ENCODE measurements around the gene GMCL1.
"Not testable (repeated sequence)": the region's sequence is repeated elsewhere in the genome, so short reads cannot be mapped to it uniquely, and the experiment has no call there.

The GMCL1 gene

GRCh38 chr2:69829256-69830044 is at the start of gene GMCL1:
TSS of gene GMCL1 (plus strand) at chr2:69829660. CDS start at chr2:69829893, 233 bp downstream.
- DNase-seq = peak; percentile 98

GRCh38 chr2:69780921-69781320 is 48.5 kb upstream of the GMCL1 start:
- DNase-seq = no peak

- no peak for DNase-seq
Observed at GRCh38 chr2:69781321-69782248, 47.9 kb upstream of the GMCL1 start.

GRCh38 chr2:69784228-69784627 is 45.2 kb upstream of the GMCL1 start:
- DNase-seq = no peak

- DNase-seq = no peak
Observed at GRCh38 chr2:69785358-69785757, 44.1 kb upstream of the GMCL1 start.

GRCh38 chr2:69786052-69786560 is 43.4 kb upstream of the GMCL1 start:
- no peak for DNase-seq

- no peak for DNase-seq
Observed at GRCh38 chr2:69789175-69789721, 40.2 kb upstream of the GMCL1 start.

GRCh38 chr2:69789772-69790600 is 39.5 kb upstream of the GMCL1 start:
- no peak for DNase-seq

GRCh38 chr2:69790601-69790959 is 38.9 kb upstream of the GMCL1 start:
- DNase-seq = no peak

- no peak for DNase-seq
Observed at GRCh38 chr2:69791045-69791444, 38.4 kb upstream of the GMCL1 start.

GRCh38 chr2:69796174-69796573 is 33.3 kb upstream of the GMCL1 start:
- no peak for DNase-seq

- no peak for DNase-seq
Observed at GRCh38 chr2:69797235-69797634, 32.2 kb upstream of the GMCL1 start.

GRCh38 chr2:69797836-69798289 is 31.6 kb upstream of the GMCL1 start:
- no peak for DNase-seq

GRCh38 chr2:69798290-69798908 is 31.1 kb upstream of the GMCL1 start:
- no peak for DNase-seq

GRCh38 chr2:69798909-69799526 is 30.4 kb upstream of the GMCL1 start:
- no peak for DNase-seq

- no peak for DNase-seq
Observed at GRCh38 chr2:69801745-69802290, 27.6 kb upstream of the GMCL1 start.

GRCh38 chr2:69802781-69803367 is 26.6 kb upstream of the GMCL1 start:
- DNase-seq = not testable (repeated sequence)

GRCh38 chr2:69804416-69804815 is 25.0 kb upstream of the GMCL1 start:
- no peak for DNase-seq

GRCh38 chr2:69805887-69806286 is 23.6 kb upstream of the GMCL1 start:
- DNase-seq = no peak

GRCh38 chr2:69807821-69808540 is 21.5 kb upstream of the GMCL1 start:
- no peak for DNase-seq
